LNCaP clone FGC (cell line): ENCODE data around the gene ANKRD34A.

Source experiments
- DNase-seq: peaks from one replicate; pipeline ENCODE4 v3.0.0-alpha.2; 2011; ENCODE audit warnings: low read depth
- H3K4me3 ChIP-seq: 2 replicates; pipeline ENCODE4 v1.5.1; 2011; ENCODE audit warnings: mild to moderate bottlenecking, low read depth, low read length, control low read depth
- CTCF ChIP-seq: IDR thresholded peaks from 2 replicates; pipeline ENCODE4 v1.5.1; 2012; ENCODE audit warnings: mild to moderate bottlenecking; ENCODE audit not compliant: control insufficient read depth, insufficient read depth; ENCODE audit errors: extremely low read depth

ANKRD34A gene

GRCh38 chr1:145994391-145995120, 30.2 kb upstream of the ANKRD34A start:
- peak overlapping the region; percentile 86 for H3K4me3 ChIP-seq
- DNase-seq = no peak
- no peak for TF ChIP-seq CTCF

- DNase-seq = no peak
- no peak for TF ChIP-seq CTCF
- peak overlapping the region; percentile 86 for H3K4me3 ChIP-seq
Observed at GRCh38 chr1:145993618-145994390, 29.4 kb upstream of the ANKRD34A start.

- peak overlapping the region; percentile 86 for H3K4me3 ChIP-seq
- DNase-seq = no peak
- TF ChIP-seq CTCF = no peak
Observed at GRCh38 chr1:145992958-145993617, 28.7 kb upstream of the ANKRD34A start.

GRCh38 chr1:145992502-145992936, 28.1 kb upstream of the ANKRD34A start:
- no peak for DNase-seq
- H3K4me3 ChIP-seq = peak overlapping the region; percentile 86
- TF ChIP-seq CTCF = no peak

- no peak for DNase-seq
- no peak for TF ChIP-seq CTCF
- peak overlapping the region; percentile 86 for H3K4me3 ChIP-seq
Observed at GRCh38 chr1:145991735-145992412, 27.5 kb upstream of the ANKRD34A start.

GRCh38 chr1:145990249-145990855, 26.0 kb upstream of the ANKRD34A start:
- DNase-seq = no peak
- H3K4me3 ChIP-seq = no peak overlapping the region
- no peak for TF ChIP-seq CTCF
